ENCODE data around the gene HCFC1. TPM values are rescaled to one million over a fixed set of nuclear protein-coding genes. Genes with fewer than 3 reads are reported as not detected.

Gene HCFC1
- total RNA-seq, 1 donor from 2014 or later, result 61.2 TPM

- Mint-ChIP-seq H3K27ac (ENCODE audit: unreplicated experiment) (no peak overlapping the region), H3K36me3 (ENCODE audit: low read depth, unreplicated experiment) (no peaks in the 10 kb centered on the region), H3K4me1 (ENCODE audit: low read depth, unreplicated experiment) (peaks cover 11% of the 10 kb centered on the region), H3K9me3 (ENCODE audit: unreplicated experiment) (no peaks in the 10 kb centered on the region), H3K4me3 (ENCODE audit: unreplicated experiment) (no peak overlapping the region), H3K27me3 (ENCODE audit: low read depth, unreplicated experiment) (no peaks in the 10 kb centered on the region)
- H3K27me3 ChIP-seq (ENCODE audit: insufficient read depth, low read length), result no peaks in the 10 kb centered on the region
- TF ChIP-seq EZH2 (IDR thresholded peaks at IDR 0.05; ENCODE audit: insufficient read depth, low read length), result no peak
- TF ChIP-seq, protein P1, sequence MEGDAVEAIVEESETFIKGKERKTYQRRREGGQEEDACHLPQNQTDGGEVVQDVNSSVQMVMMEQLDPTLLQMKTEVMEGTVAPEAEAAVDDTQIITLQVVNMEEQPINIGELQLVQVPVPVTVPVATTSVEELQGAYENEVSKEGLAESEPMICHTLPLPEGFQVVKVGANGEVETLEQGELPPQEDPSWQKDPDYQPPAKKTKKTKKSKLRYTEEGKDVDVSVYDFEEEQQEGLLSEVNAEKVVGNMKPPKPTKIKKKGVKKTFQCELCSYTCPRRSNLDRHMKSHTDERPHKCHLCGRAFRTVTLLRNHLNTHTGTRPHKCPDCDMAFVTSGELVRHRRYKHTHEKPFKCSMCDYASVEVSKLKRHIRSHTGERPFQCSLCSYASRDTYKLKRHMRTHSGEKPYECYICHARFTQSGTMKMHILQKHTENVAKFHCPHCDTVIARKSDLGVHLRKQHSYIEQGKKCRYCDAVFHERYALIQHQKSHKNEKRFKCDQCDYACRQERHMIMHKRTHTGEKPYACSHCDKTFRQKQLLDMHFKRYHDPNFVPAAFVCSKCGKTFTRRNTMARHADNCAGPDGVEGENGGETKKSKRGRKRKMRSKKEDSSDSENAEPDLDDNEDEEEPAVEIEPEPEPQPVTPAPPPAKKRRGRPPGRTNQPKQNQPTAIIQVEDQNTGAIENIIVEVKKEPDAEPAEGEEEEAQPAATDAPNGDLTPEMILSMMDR (IDR thresholded peaks at IDR 0.05; ENCODE audit: insufficient read depth, low read depth, low read length), result no peak
- DNase-seq (ENCODE audit: low read depth) (no peak), FAIRE-seq (no peak)
- H3K4me3 ChIP-seq (ENCODE audit: insufficient read depth, low read depth, low read length), result no peak overlapping the region
- H3K9ac ChIP-seq (ENCODE audit: low read length), result no peak overlapping the region
- no peaks in the 10 kb centered on the region for H3K9me3 ChIP-seq (ENCODE audit: insufficient read depth, low read depth, low read length)
- no peak overlapping the region for H3K27ac ChIP-seq (ENCODE audit: low read depth, low read length)
- H3K4me2 ChIP-seq (ENCODE audit: low read length), result no peak overlapping the region
- no peaks in the 10 kb centered on the region for H4K20me1 ChIP-seq (ENCODE audit: insufficient read depth, low read length)
- H3K36me3 ChIP-seq (ENCODE audit: insufficient read depth, low read length), result no peaks in the 10 kb centered on the region
- peaks cover 6% of the 10 kb centered on the region for H3K4me1 ChIP-seq (ENCODE audit: insufficient read depth, low read length)
- no peak overlapping the region for H2AFZ ChIP-seq (ENCODE audit: low read depth, low read length)
- H3K79me2 ChIP-seq (ENCODE audit: insufficient read depth, low read length), result no peaks in the 10 kb centered on the region
Measured at GRCh38 chrX:153905481-153906095, 66.0 kb downstream of the HCFC1 start.

- Histone ChIP-seq H3K36me3 (ENCODE audit: insufficient read depth, low read length) (no peaks in the 10 kb centered on the region), H3K27me3 (ENCODE audit: insufficient read depth, low read length) (no peaks in the 10 kb centered on the region), H3K4me1 (ENCODE audit: insufficient read depth, low read length) (peaks cover 6% of the 10 kb centered on the region), H4K20me1 (ENCODE audit: insufficient read depth, low read length) (no peaks in the 10 kb centered on the region), H3K4me3 (ENCODE audit: insufficient read depth, low read depth, low read length) (no peak within 1 kb of the TSS), H3K4me2 (ENCODE audit: low read length) (no peak within 1 kb of the TSS), H2AFZ (ENCODE audit: low read depth, low read length) (no peak within 1 kb of the TSS), H3K9me3 (ENCODE audit: insufficient read depth, low read depth, low read length) (no peaks in the 10 kb centered on the region), H3K79me2 (ENCODE audit: insufficient read depth, low read length) (no peaks in the 10 kb centered on the region), H3K27ac (ENCODE audit: low read depth, low read length) (no peak within 1 kb of the TSS), H3K9ac (ENCODE audit: low read length) (no peak within 1 kb of the TSS)
- H3K27me3 Mint-ChIP-seq (ENCODE audit: low read depth, unreplicated experiment), result no peaks in the 10 kb centered on the region
- TF ChIP-seq, protein P1 (IDR thresholded peaks at IDR 0.05; ENCODE audit: insufficient read depth, low read depth, low read length), result no peak
- no peak for TF ChIP-seq EZH2 (IDR thresholded peaks at IDR 0.05; ENCODE audit: insufficient read depth, low read length)
- H3K9me3 Mint-ChIP-seq (ENCODE audit: unreplicated experiment), result no peaks in the 10 kb centered on the region
- DNase-seq (ENCODE audit: low read depth) (no peak), FAIRE-seq (no peak)
- H3K4me1 Mint-ChIP-seq (ENCODE audit: low read depth, unreplicated experiment), result peaks cover 11% of the 10 kb centered on the region
- H3K27ac Mint-ChIP-seq (ENCODE audit: unreplicated experiment), result no peak within 1 kb of the TSS
- no peak within 1 kb of the TSS for H3K4me3 Mint-ChIP-seq (ENCODE audit: unreplicated experiment)
- H3K36me3 Mint-ChIP-seq (ENCODE audit: low read depth, unreplicated experiment), result no peaks in the 10 kb centered on the region
Measured at GRCh38 chrX:153903991-153904957, 67.3 kb downstream of the HCFC1 start, which contains the start of gene AVPR2. Gene AVPR2 (plus strand): TSS chrX:153904673. CDS start chrX:153905146, 473 bp downstream.
